Nucleus accumbens (tissue), 56 donors: ENCODE results near the gene HAPLN3.

ENCODE experiments used
- DNase-seq, 56 donors: peaks; one replicate each; lab custom pipeline; 2025; lab: John Stamatoyannopoulos, UW

The HAPLN3 gene

DNA sequence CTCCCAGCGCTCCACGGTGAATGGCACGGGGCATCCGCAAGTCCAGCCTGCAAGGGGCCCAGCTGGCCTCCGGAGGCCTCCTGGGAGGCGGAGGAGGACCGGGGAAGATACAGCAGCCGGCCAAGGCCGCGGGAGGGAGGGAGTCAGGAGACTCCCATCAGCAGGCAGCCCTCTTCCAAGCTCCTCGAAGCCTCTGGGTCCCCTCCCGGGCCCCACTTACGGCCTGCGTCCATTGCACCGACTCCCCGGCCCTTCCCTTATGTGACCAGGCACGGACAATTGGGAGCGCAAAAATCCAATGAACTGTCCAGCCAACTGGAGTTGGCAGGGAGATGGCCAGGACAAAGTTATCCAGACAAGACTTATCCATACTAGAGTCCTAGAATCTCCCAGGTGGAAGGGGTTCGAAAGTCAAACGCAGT lies 17.2 kb upstream of the HAPLN3 start:
- peak in 2 of 56 donors; percentile 14 to 20 for DNase-seq

GRCh38 chr15:88911766-88912118 lies 16.4 kb upstream of the HAPLN3 start:
- DNase-seq: peak in 2 of 56 donors; percentile 17 to 23

DNA sequence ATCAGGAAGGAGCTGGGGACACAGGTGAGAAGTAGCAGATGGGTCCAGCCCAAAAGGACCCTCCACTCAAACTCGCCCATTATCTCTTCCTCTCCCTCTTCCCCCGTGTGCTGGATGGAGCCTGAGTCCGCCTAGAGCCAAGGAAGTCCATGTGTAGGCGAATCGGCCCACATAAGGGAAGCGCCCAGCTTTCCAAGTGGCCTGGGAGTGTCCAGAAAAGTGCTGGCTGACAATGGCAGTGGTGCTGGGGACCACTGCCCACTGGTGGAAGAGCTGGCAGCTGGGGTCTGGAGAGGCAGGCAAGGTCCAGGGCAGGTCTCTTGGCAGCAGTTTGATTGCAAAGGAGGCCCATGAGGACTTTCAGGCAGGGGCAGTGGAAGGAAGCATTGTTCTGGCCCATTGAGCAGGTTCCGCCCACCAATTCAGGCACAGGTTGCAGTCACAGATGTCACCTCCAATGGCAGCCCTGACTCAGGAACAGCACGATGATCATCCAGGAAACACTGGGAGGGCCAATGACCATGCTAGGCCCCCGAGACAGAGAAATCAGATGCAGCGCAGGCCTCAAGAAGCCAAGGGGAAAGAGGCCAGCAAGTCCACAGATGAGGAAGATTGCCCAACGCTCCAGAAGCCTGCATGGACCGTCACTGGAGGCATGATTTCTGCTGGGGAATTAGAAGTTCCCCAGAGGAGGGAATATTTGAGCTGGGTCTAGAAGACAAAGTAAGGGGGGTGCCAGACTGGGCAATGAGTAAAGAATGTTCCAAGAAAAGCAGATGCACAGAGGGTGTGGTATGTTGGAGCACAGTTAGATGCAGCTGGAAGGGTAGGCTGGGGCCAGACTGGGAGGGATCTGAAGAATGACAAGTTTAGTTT lies 14.8 kb upstream of the HAPLN3 start:
- no peak for DNase-seq

DNA sequence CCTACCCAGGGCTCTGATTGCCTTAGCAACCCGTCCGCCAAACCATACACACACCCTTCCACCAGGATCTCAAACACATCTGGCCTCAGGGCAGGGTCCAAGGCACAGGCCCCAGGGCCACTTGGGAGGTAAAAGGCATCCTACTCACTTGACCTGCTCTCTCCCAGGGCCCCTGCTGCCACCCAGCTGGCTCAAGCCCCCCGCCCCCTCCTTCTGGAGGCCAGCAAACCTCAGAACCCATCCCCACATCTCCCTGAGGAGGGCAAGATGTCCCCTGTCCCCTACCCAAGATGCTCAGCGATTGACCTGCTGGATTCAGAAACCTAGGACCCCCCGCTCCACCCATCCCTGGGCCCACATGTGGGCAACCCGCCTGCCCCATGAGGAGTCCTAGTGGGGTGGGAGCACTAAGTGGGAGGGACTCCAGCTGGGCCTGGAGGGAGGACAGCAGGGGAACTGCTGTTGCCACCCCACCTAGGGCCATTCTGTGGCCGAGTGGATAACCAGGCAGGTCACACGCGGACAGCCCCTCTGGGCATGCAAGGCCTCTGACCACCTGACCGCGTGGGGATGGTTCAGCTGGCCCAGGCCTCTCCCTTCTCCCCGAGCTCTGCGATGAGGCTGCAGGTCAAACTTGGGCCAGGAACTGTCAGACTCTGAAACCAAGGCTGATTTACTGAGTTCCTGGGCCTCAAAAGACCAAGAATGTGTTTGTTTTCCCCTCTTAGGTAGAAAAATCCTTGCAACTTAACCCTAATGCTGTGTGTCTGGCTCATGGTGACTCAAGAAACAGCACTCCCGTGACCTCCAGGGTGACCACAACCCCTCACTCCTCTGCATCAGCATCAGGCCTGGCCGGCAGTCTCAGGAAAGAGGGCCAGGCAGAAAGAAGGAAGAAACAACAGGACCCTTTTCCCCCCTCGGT lies 13.6 kb upstream of the HAPLN3 start:
- no peak for DNase-seq

- DNase-seq: no peak
Measured at GRCh38 chr15:88908123-88908522, 12.8 kb upstream of the HAPLN3 start.

DNA sequence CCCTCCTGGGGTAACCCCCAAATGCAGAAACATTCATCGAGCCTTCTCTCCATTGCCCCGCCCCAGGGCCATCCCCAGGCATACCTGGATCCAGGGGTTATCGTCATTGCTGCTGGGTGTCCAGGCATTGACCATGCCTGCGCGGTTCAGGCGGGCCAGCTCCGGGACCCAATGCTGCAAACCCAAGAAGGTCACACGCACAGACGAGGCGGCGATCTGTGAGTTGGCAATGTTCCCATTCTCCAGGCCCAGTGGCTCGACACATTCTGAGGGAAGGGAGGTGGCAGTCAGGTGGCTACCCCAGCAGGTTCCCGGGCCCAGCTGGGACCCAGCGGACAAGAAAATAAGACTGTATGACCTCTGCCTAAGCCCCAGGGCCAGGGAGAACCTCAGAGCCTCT lies 11.8 kb upstream of the HAPLN3 start:
- no peak for DNase-seq

GRCh38 chr15:88906551-88906950 lies 11.2 kb upstream of the HAPLN3 start:
- no peak for DNase-seq

DNA sequence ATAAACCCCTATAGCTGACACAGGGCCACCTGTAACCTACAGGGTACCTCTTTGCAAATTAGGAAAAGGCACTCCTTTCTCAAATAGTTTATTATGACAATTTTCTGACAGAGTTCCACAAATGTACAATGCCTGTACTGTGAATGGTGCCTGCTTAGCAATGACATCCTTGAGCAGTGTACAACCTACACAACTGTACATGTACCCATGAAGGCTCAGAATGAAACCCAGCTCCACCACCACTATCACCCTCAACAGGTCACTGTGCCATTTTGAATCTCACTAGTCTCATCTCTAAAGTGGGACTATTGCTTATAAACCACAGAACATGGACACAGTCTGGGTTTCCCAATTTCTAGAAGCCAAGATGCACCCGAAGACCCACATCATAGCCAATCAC lies 10.8 kb upstream of the HAPLN3 start:
- DNase-seq: no peak

DNA sequence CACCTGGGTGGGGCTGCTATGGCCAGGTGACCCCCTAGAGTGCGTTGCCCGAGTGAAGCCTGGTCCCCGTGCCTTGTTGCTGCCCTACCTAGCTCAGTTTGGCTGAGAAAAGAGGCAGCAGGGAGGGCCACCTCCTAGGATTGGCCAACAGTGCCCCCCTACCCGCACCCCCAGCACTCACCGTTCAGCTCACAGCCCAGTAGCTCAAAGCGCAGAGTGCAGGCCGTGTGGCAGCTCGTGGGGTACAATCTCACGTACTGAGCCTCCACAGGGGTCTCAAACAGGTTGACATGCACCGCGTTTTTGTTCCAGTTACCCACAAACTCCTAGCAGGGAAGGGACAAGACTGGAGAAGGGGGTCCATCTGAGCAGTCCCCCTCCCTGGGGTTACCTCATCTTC lies 10.2 kb upstream of the HAPLN3 start:
- no peak for DNase-seq

- peak in 51 of 56 donors; percentile 16 to 89 (median 65) for DNase-seq
Measured at GRCh38 chr15:88904624-88905327, 9.4 kb upstream of the HAPLN3 start.

DNA sequence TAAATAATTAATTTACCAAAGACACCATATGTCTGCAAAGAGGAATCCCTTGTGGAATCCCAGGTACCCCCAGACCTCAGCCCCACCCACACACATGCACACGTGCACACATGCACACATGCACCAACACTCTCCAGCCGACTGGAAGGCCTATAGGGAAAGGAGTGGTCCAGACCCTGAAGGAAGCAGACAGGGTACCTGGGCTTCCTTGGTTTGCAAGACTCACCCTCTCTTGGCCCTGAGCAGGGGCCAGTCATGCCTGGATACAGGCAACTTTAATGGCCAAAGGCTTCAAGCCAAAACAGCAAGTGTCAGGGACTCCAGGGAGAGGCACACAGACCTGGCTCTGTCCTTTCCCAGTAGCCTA lies 8.9 kb upstream of the HAPLN3 start:
- DNase-seq: no peak

DNA sequence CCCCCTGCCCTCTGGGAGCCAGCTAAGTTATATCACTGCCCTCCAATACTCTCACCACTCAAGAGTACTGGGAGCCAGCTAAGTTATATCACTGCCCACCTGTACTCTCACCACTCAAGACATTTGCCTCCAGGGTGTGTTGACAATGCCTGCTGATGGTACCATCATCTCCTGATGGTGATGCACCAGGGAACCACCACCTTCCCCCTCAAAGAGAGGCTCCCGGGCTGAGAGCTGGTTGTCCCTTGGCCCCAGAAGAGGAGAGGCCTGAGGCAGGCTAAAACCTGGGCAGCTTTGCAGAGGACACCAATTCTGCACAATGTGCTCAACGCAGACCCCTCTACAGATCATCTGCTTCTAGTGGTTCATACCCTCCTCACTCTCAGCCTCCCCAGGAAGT lies 7.5 kb upstream of the HAPLN3 start:
- no peak for DNase-seq

GRCh38 chr15:88902221-88902835 lies 7.0 kb upstream of the HAPLN3 start:
- DNase-seq: no peak

GRCh38 chr15:88901508-88902220 lies 6.3 kb upstream of the HAPLN3 start:
- no peak for DNase-seq

DNA sequence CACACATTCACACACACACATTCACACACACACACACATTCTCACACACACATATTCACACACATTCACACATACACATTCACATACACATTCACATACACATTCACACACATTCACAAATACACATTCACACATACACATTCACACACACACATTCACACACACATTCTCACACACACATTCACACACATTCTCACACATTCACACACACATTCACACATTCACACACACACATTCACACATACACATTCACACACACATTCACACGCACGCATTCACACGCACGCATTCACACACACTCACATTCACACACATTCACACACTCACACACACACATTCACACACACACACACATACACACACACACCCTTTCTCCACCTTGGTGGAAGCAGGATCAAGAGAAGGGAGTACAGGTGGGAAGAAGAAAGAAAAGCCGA lies 5.7 kb upstream of the HAPLN3 start:
- DNase-seq: no peak

DNA sequence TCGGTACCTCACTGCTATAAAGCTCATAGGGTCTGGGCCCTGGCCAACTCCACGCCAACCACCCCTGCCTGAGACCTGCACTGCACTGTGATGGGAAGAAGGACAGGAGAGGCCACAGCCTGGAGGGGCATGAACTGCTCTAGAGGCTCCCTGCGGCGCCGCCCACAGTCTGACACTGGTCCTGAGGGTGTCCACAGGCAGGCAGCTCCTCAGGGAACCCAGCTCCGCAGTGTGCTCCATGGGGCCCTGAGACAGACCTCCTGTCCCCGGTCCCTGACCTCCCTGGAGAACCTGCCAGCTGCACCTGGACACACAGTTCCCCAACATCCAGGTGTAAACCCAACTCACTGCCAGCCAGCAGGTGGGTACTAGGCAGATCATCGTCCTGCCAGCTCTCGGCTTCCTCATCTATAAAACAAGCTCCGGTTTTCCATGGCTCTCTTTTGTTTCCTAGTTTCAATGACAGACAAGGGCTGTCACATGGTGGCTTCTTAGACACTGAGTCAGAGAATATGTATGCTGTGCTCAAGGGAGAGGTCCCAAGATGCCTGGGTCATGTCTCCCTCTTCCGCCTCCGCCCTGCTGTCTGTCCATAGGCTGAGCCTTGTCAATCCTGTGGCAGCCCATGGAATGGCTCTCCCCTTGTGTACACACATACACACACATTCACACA lies 5.1 kb upstream of the HAPLN3 start:
- no peak for DNase-seq

- no peak for DNase-seq
Measured at GRCh38 chr15:88899251-88899650, 3.9 kb upstream of the HAPLN3 start.

- no peak for DNase-seq
Measured at GRCh38 chr15:88898736-88899135, 3.4 kb upstream of the HAPLN3 start.
